GM21786 (cell line): ENCODE measurements around the gene PLAGL1.

Experiments
- ATAC-seq: cut with Tn5 transposase; IDR thresholded peaks from one replicate; pipeline ENCODE4 v1.9.1; 2021; ENCODE audit not compliant: unreplicated experiment

PLAGL1 gene

GRCh38 chr6:143967706-143968376, 40.2 kb downstream of the PLAGL1 start:
- ATAC-seq: no peak

DNA sequence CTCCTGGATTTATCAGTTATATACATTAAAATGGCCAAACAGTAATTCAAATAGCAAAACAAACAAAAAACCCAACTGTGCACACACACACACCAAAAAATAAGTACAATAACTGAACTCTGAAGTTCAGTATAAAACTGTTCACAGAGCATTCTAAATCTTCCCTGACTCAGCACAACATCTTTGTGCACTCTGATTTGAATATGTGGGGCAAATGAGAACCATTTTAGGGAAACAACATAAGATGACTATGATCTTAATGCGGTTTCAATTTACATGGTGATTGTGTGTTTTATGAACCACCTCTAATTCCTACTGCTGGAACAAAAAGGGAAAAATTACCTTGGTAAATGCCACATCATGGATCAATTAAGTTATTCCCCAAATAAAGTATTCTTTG, 41.7 kb downstream of the PLAGL1 start:
- no peak for ATAC-seq

- ATAC-seq: no peak
Observed at GRCh38 chr6:143965503-143966171, 42.4 kb downstream of the PLAGL1 start.

GRCh38 chr6:143964674-143965081, 43.4 kb downstream of the PLAGL1 start:
- ATAC-seq: no peak

- no peak for ATAC-seq
Observed at GRCh38 chr6:143963158-143963919, 44.7 kb downstream of the PLAGL1 start.

- no peak for ATAC-seq
Observed at GRCh38 chr6:143961886-143962878, 45.9 kb downstream of the PLAGL1 start.

- no peak for ATAC-seq
Observed at GRCh38 chr6:143961066-143961465, 47.0 kb downstream of the PLAGL1 start.

GRCh38 chr6:143959927-143960326, 48.1 kb downstream of the PLAGL1 start:
- ATAC-seq: no peak

- no peak for ATAC-seq
Observed at GRCh38 chr6:143958839-143959399, 49.1 kb downstream of the PLAGL1 start.

- no peak for ATAC-seq
Observed at GRCh38 chr6:143957679-143958274, 50.3 kb downstream of the PLAGL1 start.

DNA sequence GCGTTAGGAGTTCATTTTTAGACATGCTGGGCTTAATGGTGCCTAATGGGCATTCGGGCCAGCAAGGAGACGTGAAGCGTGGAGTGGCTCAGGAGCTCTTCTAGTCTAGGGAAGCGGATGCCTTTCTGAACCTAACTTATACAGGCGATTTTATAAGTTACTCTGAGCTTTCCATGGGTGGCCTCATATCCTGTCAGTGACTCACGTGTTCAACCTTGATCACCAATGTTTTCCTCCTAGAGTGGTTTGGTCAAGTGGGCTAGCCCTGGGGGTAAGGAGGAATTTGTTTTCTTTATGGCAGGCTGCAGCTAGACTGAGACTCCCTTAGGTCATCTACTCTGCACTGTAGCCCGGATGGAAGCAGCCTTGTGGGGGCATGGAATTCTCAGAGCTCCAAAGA, 52.1 kb downstream of the PLAGL1 start:
- ATAC-seq: no peak

DNA sequence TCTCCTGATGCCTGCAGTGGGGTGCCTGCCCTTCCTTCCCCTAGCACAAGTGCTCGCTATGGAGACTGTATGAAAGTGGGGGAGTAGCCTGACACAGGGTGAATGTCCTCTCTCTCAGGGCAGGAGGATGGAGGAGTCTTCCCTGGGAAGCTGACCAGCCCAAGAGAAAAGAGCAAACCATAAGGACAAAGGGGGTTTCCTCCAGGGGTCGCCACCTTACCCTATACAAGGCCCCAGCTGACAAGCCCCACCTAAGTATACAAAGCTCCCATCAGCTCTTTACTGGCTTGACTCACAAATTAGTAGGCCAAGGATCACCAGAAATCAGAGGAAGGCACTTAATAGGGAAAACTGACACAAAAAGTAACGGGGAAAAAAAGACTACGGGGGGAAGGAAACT, 54.1 kb downstream of the PLAGL1 start:
- no peak for ATAC-seq

DNA sequence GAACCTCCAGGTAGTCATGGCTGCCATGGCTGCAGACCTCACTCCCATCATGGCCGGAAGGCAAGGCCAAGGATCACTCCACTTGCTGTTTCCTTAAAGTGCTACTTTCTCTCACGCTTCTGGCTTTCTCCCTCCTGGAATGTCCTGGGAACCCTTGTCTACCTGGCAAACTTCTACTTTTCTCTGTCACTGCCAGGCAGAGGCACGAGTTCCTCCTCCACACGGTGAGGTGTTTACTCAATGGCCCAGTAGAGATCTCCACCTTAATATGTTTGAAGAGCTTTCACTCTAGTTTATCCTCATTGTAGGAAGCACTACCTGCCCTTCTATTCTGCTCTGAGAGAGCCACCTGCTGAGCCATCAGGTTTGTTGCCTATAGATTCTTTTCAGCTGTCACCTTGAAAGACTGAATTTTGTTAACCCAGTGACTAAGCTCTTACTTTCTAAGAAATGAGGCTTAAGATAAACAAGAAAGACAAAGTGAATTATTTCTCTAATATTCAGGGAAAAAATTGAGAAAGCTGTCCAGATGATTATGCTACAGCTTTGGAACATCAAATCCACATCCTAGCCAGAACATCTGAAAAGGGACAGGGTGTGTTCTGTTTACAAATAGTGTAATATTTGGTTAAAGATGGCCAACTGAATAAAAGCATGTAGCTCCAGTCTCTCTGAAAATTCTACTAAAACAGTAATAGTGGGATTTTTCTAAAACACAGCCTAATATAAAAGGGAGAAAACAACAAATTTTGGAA, 54.9 kb downstream of the PLAGL1 start:
- ATAC-seq: no peak

DNA sequence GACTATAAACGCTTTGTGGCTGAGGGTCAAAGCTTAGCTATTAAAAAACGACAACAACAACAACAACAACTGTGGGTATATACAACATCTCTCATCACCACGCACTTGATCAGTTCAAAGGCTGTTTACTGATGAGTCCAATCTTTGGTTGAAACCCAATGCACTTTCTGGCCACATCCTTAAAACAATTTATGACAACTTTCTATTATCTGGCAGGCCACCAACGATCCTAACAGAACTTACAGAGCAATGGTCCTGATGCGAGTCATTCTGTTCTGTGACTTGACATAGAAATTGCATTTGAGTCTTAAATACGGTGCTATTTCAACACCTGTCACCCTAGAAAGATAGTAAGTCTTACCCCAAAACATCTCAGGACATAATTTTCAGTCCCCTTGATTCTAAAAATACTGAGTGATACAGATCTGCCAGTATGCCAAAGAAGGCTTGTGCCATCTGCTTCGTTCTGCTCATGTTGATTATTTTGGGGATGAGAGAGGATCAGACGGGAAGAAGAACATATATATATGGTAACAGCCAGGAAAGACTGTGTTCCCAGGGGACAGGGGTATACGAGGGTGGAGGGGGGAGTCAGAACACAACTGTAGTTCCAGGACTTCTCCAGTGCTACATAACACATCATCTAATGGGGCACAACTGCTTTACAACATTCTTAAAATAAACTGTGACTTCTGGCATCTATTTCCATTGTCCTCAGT, 55.8 kb downstream of the PLAGL1 start:
- no peak for ATAC-seq

- ATAC-seq: no peak
Observed at GRCh38 chr6:143950875-143951274, 57.2 kb downstream of the PLAGL1 start.

- no peak for ATAC-seq
Observed at GRCh38 chr6:143949962-143950361, 58.1 kb downstream of the PLAGL1 start.

- ATAC-seq: no peak
Observed at GRCh38 chr6:143949535-143949934, 58.5 kb downstream of the PLAGL1 start.

- ATAC-seq: no peak
Observed at GRCh38 chr6:143948208-143948607, 59.9 kb downstream of the PLAGL1 start.
